A204.1 (cell line): ENCODE results near the gene ACER3.
"Not testable (repeated sequence)": the region's sequence is repeated elsewhere in the genome, so short reads cannot be mapped to it uniquely, and the experiment has no call there.

Experiments
- FAIRE-seq: peaks from 2 replicates; lab custom pipeline; 2012; peaks lifted over from hg19 to GRCh38; lab: Jason Lieb, UNC

ACER3 gene

DNA sequence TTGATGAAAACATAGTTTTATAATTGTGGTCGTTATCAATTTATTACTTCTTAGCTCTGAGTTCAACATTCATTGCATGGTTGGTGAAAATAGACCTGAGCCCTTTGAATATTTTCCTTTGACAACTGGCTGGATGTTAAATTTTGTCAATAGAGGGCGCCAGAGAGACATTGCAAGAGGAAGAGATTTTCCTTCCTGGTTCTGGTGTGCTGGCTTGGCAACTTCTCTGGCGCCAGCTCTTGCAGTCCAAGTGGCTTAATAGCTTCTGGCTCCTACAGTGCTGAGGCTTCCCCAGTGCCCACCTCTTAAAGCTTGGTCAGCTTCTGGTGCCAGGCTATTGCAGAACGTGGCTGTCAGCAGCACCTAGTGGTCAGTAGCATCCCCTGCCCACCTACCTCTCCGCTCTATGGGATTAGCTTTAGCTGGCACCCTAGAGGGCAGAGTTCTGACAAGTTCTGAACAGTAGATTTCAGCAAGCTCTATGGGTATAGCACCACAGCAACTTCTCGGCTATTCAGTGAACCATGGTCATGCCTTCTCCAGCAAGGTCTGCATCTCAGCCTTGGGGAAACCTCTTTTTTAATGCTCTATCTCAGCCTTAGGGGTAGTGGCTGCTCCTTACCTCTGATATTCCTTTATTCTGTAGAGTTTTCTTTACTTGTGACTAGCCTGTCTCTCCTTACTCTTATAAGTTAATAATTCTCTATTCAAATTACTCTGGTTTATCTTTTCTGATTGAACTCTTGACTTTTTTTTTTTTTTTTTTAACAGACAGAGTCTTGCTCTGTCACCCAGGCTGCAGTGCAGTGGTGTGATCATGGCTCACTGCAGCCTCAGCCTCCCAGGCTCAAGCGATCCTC is 59.4 kb downstream of the ACER3 start:
- FAIRE-seq, result peak; percentile 78

DNA sequence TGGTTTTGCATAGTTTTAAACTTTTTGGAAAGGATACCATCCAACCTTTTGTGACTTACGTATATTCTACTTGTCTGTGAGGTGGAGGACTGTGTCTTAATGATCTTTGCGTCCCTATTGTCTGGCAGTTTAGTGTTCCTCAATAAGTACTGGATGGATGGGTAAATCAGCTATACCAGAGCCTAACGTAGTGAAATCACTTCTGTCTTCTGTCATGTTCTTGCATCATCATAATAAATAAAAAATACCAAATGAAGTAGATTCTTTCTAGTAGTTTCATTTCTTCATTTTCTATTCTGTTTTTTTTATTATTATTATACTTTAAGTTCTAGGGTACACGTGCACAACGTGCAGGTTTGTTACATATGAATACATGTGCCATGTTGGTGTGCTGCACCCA is 66.4 kb downstream of the ACER3 start:
- FAIRE-seq, result no peak

DNA sequence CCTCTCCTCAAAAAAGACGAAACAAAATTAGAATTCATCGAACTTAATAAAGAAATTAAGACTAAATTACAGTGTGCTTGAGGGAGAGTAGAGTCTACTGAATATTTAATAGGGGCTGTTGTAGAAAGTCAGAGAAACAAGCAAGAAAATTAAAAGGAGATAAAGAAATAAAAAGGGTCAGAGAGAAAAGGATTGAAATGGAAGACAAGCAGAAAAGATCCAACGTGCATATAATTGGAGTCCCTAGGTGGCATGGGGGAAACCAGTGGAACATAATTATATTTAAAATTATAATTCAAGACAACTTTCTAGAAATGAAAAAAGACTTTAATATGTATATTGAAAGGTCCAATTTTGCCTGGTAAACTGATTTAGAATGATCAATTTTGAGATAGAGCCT is 74.3 kb downstream of the ACER3 start:
- no peak for FAIRE-seq

DNA sequence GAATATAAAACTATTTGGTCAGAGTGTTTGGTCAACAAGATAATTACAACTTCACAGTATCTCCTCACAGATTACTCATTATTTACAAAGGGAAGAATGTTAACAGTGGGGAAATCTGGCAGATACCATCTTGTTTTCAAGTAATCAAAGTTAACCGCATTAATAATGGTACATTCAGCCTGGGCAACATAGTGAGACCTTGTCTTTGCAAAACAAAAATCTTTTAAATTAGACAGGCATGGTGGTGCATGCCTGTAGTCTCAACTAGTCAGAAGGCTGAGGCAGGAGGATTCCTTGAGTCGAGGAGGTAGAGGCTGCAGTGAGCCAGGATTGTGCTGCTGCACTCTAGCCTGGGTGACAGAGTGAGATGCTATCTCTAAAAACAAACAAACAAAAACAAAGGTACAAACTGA is 78.5 kb downstream of the ACER3 start:
- FAIRE-seq, result no peak

DNA sequence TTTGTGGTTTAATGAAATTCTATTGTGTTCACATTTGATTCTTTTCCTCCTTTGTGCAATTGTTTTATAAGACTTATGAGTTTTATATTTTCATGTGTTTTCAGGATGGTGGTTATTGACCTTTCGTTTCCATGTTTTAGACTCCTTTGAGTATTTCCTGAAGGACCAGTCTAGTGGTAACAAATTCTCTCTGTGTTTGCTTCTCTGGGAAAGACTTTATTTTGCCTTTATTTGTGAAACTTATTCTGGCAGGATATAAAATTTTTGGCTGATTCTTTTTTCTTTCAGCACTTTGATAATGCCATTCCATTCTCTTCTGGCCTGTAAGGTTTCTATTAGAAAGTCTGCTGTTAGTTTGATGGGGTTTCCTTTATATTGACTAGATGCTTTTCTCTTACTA is 83.5 kb downstream of the ACER3 start:
- FAIRE-seq, result no peak

DNA sequence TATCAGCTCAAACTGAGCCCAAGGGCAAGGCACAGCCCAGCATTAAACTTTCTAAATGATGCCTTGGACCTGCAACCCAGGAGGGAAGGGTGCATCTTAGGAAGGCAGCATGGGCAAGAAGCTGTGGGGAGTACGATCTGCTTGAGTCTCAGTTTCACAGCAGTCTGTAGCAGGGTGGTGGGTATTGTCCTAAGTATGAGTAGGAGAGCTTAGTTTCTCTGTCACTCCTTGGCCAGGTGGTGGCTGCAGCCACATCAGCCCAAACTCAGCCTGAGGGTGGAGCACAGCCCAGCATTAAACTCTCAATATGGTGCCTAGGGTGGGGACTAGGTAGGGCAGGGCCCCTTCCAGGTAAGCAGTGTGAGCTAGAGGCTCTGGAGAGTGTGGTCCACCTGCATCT is 85.5 kb downstream of the ACER3 start:
- no peak for FAIRE-seq

DNA sequence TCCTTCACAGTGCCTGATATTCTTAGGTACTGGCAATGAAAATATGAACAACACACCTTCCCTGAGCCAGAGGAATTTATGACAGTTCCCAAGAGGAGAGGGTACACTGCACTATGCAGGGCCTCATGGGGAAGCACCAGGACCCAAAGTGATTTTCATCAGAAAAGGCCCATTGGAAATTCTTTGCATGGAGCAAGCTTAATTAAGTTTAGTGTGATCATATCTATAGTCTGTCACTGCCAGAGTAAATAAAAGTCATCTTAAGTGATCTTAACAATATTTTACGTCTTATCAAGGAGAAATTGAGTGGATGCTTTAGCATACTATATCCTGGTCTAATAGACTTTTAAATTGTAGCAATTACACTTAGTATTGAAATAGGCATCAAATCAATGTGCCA is 86.5 kb downstream of the ACER3 start:
- no peak for FAIRE-seq

DNA sequence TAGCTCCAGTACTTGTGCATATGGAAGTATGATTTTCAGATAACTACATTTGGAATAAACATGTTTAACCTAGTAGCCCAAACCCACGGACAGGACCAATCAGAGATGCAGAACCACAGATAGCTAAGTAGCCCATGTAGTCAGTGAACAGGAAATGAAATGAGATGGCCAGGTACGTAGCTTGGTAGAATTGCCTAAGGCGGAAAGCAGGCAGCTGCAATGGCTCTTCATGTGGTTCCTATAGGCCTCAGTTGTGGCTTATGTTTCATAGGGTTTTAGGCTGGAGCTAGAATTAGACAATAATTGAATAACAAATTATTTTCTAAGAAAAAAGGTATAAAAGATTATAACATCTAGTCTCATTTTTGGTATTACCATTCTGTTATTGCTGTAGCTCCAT is 87.1 kb downstream of the ACER3 start:
- FAIRE-seq, result no peak

DNA sequence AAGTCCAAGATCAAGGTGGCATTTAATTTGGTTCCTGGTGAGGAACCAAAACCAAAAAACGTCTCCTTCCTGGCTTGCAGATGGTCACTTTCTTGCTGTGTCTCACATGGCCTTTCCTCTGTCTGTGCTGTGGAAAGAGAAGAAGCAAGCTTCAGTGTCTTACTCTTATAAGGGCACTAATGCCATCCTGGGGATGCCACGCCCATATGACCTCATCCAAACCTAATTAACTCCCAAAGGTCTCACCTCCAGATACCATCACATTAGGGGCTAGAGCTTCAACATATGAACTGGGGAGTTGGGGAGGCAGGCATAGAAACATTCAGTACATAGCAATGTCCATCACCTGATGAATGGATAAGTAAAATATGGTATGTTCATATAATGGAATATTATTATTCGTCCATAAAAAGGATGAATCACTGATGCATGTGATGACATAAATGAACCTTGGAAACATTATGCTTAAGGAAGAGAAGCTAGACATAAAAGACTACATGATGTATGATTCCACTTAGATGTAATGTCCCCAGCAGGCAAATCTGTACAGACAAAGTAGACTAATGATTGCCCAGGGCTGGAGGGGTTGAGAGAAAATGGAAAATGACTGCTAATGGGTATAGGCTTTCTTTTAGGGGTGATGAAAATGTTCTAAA is 94.9 kb downstream of the ACER3 start:
- FAIRE-seq, result no peak

DNA sequence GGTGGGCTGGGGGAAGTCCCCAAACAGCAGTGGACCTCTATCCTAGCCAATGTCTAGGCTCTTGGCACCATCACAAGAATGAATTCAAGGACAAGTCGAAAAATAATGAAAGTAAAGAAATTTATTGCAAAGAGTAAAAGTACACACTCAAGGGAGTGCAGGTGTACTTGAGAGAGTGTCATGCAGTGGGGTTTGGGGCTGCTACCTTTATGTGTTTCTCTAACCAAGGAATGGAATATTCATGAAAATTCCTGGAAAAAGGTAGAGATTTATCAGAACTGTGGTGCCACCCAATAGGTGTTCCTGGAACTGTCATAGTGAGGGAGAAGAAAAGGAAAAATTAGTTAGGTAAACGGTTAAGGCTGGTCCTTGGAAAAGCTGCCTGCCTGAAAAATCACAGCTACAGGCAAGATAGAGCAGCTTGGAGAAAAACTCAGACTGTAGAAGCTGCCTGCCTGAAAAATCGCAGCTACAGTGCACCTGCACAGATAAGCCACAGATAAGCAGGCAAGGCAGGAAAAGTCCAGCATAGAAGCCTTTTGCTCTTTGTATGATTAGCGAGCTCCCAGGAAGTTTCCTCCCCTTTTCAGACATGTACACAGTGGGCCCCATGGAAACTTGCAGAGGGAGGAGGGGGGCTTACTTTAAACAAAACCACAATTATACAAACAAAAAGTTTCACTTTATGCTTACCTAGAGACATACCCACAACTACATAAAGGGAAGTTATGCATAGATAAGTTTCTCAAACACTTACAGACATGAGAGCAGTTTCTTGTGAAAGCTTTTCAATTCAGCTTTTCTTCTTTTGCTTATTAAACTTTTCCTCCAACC is 102.1 kb downstream of the ACER3 start:
- no peak for FAIRE-seq

DNA sequence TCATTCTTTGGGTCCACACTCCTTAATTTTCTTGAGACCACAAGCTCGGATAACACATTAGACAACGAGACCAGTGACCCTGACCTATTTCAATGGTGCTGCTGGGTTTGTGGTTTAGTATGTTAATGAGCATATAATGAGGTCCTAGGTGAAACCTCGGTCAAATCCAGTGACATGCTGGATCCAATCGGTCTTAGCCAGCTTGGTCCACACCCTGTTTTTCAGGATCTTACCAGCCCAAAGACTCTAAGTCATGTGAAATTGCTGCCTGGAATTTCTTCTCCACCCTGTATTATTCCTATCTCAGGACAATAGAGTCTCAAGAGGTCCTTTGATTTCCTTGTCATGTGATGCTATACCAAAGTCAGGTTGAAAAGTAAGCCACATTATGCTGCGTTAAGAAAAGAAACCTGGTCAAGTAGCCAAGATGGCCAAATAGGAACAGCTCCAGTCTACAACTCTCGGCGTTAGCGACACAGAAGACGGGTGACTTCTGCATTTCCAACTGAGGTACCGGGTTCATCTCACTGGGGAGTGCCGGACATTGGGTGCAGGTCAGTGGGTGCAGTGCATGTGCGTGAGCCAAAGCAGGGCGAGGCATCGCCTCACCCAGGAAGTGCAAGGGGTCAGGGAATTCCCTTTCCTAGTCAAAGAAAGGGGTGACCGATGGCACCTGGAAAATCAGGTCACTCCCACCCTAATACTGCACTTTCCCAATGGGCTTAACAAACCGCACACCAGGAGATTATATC is 102.9 kb downstream of the ACER3 start:
- not testable (repeated sequence) for FAIRE-seq

DNA sequence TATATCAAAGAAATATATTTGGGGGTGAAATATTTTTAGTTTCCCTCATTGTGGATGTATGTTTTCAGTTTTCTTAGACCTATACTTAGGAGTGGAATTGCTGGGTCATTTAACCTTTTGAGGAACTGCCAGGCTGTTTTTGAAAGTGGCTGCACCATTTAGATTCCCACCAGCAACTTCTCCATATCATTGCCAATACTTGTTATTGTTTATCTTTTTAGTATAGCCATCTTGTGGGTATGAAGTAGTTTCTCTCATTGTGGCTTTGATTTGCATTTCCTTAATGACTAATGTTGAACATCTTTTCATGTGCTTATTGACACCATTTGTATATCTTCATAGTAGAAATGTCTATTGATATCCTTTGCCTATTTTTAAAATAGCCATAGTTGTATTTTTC is 111.3 kb downstream of the ACER3 start:
- no peak for FAIRE-seq

DNA sequence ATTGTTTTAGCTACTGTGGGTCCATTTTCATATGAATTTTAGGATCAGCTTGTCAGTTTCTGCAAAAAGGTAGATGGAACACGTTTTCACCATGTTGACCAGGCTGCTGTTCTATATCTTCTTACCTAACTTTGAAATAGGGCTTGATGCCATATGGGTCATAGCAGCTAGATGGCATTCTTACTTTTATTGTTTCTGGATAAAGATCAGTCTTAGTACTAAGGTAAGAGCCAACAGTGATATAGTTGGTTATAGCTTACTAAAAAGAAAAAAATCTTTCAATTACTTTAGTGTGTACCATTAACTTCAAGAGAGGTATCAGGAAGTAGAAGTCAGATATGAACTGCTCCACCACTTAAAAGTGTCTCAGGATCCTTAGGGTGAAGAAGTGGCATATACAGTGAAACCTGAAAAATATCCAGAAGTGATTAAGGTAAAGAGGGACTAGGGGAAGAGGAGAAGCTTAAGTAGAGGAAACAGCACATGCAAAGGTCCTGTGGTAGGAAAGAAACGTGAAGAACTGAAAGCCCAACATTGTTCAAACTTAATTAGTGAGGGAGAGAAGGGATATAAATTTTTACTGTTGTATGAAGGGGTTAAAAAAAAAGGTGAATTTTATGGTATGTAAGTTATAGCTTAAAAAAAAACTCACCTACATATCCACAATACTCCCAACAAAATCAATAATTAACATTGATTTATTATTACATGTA is 113.6 kb downstream of the ACER3 start:
- no peak for FAIRE-seq

DNA sequence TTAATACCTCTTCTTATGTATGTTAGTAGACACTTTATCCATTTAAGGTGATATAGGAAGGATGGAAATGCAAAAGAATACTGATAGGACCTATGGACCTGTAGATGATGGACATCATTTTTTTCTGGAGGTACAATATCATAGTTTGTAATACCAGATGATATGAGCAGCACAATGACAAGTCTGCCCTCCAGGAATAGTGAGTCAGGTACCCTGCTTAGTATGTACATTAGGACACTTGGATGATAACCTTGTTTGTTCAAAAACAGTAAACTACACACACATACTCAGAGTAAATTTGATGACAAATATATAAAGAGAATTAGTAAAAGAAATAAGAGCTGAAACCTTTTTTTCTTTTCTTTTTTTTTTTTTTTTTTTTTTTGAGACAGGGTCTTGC is 114.8 kb downstream of the ACER3 start:
- no peak for FAIRE-seq

DNA sequence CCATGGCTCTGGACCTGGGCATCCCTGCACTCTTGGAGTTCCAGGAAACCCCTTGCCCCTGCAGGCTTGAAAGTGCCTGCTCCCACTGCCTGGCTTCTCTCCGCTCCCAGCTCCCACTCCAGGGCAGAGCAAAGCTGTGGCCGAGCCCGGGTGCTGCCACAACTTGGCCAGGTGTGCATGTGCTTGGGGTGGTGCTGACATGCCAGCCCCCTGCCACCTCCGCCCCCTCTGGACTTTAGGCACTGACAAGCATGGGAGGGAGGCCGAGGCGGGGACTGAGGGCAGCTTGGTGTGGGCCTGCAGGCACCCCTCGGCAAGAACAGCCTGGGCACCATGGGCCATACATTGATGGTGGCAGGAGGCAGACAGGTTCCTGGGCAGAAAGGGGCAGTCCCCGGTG is 117.1 kb downstream of the ACER3 start:
- no peak for FAIRE-seq

DNA sequence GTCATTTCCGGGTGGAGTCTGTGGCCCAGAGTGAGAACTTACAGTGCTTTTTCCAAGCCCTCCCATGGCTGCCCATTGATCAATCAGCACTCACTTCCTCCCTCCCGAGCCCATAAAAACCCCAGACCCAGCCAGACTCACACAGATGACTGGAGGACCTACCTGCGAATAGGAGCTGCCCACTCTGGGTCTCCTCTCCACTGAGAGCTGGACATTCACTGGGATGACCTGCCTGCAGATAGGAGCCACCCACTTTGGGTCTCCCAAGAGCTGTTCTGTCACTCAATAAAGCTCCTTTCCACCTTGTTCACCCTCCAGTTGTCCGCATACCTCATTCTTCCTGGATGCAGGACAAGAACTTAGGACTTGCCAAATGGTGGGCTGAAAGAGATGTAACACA is 117.5 kb downstream of the ACER3 start:
- no peak for FAIRE-seq

DNA sequence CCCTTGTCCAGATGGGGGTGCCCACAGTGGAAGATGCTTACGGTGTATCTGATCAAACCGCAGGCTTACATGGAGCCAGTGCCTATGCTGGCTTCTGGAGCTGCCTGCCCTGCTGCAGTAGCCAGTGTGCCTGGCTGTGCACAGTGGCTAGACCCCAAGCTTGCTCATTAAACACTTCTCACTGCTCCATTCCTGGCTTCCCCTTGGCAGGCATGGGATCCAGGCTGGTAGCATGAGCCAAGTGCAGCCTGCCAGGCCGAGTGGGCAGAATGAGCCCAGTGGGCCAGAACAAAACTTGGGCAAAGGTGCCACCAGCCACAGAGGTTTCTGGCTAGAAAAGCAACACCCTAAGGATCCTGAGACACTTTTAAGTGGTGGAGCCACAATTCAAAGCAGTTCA is 118.1 kb downstream of the ACER3 start:
- no peak for FAIRE-seq

DNA sequence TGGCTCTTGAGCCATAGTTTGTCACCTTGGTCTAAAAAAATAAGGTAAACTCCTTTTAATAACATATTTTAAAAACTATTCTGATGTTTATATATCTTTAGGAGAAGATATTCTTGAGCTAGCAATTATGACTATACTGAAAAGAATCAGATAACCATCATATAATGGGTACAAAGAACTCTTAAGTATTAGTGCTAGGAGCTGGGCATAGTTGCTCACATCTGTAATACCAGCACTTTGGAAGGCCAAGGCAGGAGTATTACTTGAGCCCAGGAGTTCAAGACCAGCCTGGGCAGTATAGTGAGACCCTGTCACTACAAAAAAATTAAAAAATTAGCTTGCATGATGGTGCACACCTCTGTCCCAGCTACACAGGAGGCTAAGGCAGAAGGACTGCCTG is 119.5 kb downstream of the ACER3 start:
- no peak for FAIRE-seq

DNA sequence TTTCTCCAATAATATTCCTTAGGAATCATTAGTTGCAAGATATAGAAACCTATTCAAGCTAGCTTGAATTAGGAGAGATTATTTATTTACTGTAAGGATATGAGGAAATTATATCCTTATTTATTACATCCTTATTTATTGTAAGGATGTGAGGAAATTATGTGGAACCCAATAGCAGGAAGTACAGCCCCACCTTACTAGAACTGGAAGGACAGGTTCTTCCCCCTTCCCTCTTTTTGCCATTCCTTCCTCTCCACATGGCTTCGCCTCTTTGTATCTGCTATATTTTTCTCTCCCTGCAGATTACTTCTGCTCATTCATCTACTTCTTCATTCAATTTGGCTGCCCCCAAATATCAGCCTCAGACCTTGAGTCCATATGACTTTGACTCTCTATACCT is 124.0 kb downstream of the ACER3 start:
- no peak for FAIRE-seq

DNA sequence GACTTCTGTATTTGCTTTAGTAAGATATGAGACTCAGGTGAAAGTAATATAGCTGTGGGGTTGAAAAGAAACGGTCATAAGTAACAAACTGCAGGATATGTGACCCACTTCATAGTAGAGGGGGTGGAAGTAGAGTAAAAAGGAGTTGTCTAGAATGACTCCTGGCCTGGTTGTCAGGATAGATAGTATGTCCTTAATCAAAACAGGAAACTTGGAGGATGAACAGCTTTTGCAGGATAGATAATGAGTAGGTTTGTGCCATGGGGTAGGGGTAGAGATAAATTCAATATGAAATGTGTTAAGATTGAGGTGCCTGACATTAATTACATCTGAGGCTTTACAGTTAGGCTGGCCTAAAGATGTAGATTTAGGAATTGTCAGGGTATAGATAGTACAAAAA is 126.5 kb downstream of the ACER3 start:
- FAIRE-seq, result no peak

DNA sequence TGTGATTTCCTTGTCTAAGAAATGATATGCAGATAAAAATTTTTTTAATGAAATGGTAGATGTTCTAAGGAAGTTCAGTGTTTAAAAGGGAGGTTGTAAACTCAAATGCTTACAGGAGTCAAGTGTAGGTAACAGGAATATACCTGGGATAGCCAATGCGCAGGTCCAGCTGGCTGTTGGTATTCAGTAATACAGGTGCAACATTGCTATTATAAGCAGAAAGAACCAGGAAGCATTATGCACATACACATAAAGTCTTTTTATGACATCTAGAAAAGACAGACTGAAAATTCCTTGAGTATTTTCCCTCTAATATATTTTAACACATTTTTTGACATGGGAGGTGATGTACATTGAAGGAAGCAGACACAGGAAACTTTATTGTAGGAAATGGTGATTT is 129.9 kb downstream of the ACER3 start:
- FAIRE-seq, result no peak

DNA sequence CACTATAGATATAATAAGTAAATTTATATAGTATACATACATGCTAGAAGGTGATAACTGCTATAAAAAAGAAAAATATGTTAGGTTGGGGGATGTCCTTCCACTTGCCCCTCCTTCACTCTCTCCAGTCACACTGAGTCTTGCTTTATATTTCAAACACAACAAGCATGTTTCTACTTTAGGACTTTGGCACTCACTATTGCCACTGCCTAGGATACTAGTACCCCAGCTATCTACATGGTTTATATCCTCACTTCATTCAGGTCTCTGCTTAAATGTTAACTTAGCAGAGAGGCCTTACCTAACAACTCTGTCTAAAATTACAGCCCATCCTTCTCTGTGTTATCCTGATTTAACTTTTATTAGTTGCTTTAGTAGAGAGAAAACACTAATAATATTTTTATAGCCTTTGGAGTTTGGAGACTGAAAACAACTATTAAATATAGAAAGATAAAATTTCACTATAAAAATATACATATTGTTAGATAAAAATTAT is 134.4 kb downstream of the ACER3 start:
- FAIRE-seq, result no peak
